Measurements from ENCODE around the gene ATP8A2. TPM values are rescaled to one million over a fixed set of nuclear protein-coding genes. Genes with fewer than 3 reads are reported as not detected.

ATP8A2 gene
- total RNA-seq, 2 donors from 2014 or later: 1.6 to 2.9 TPM

- no peak for DNase-seq
- 80% methylated on average over 1 of the region's 1 CpG; no CpG with 5 or more reads in 1 of the 2 experiments for WGBS, 2 experiments (ENCODE audit: insufficient coverage in 1 of 2, insufficient read length in 1 of 2)
- H3K9me3 ChIP-seq (ENCODE audit: control insufficient read depth, low read length): no peaks in the 10 kb centered on the region
- Mint-ChIP-seq H3K27me3 (ENCODE audit: insufficient read depth) (peaks cover 12% of the 10 kb centered on the region), H3K4me1 (peaks cover 13% of the 10 kb centered on the region), H3K4me3 (no peak overlapping the region), H3K9me3 (no peaks in the 10 kb centered on the region), H3K27ac (no peak overlapping the region), H3K36me3 (ENCODE audit: low read depth) (no peaks in the 10 kb centered on the region)
- H3K4me1 ChIP-seq (ENCODE audit: control insufficient read depth, insufficient read depth, low read length): peaks cover 3% of the 10 kb centered on the region
- H3K36me3 ChIP-seq (ENCODE audit: control insufficient read depth, insufficient read depth, low read length): no peaks in the 10 kb centered on the region
- H3K4me3 ChIP-seq (ENCODE audit: low read length): no peak overlapping the region
- no peak for TF ChIP-seq CTCF (conservative IDR thresholded peaks at IDR 0.05)
- H3K27me3 ChIP-seq (ENCODE audit: control insufficient read depth, insufficient read depth, low read length, poor library complexity, severe bottlenecking): peaks cover 13% of the 10 kb centered on the region
- no peak overlapping the region for H3K27ac ChIP-seq (ENCODE audit: low read depth, low read length)
- H3K9ac ChIP-seq (ENCODE audit: extremely low read depth, low read length, poor library complexity, severe bottlenecking): no peak overlapping the region
These were observed 7.2 kb downstream of the ATP8A2 start for GRCh38 chr13:25379011-25379410.

GRCh38 chr13:25380082-25380481, 8.3 kb downstream of the ATP8A2 start:
- Histone ChIP-seq H3K27me3 (ENCODE audit: control insufficient read depth, insufficient read depth, low read length, poor library complexity, severe bottlenecking) (peaks cover 2% of the 10 kb centered on the region), H3K9ac (ENCODE audit: extremely low read depth, low read length, poor library complexity, severe bottlenecking) (no peak overlapping the region), H3K4me3 (ENCODE audit: low read length) (no peak overlapping the region), H3K36me3 (ENCODE audit: control insufficient read depth, insufficient read depth, low read length) (no peaks in the 10 kb centered on the region), H3K9me3 (ENCODE audit: control insufficient read depth, low read length) (no peaks in the 10 kb centered on the region), H3K27ac (ENCODE audit: low read depth, low read length) (no peak overlapping the region), H3K4me1 (ENCODE audit: control insufficient read depth, insufficient read depth, low read length) (peaks cover 3% of the 10 kb centered on the region)
- no peaks in the 10 kb centered on the region for H3K9me3 Mint-ChIP-seq
- no peak for DNase-seq
- WGBS, 2 experiments (ENCODE audit: insufficient coverage in 1 of 2, insufficient read length in 1 of 2): 91 to 94% methylated on average over 3 to 4 of the region's 4 CpGs
- peaks cover 14% of the 10 kb centered on the region for H3K4me1 Mint-ChIP-seq
- no peak for TF ChIP-seq CTCF (conservative IDR thresholded peaks at IDR 0.05)
- no peak overlapping the region for H3K27ac Mint-ChIP-seq
- H3K4me3 Mint-ChIP-seq: no peak overlapping the region
- H3K36me3 Mint-ChIP-seq (ENCODE audit: low read depth): no peaks in the 10 kb centered on the region
- H3K27me3 Mint-ChIP-seq (ENCODE audit: insufficient read depth): peaks cover 3% of the 10 kb centered on the region

GRCh38 chr13:25380741-25381324, 9.1 kb downstream of the ATP8A2 start:
- no peak for DNase-seq
- H3K36me3 Mint-ChIP-seq (ENCODE audit: low read depth): no peaks in the 10 kb centered on the region
- H3K27ac ChIP-seq (ENCODE audit: low read depth, low read length): no peak overlapping the region
- peaks cover 15% of the 10 kb centered on the region for H3K4me1 Mint-ChIP-seq
- H3K27ac Mint-ChIP-seq: no peak overlapping the region
- TF ChIP-seq CTCF (conservative IDR thresholded peaks at IDR 0.05): no peak
- H3K4me3 ChIP-seq (ENCODE audit: low read length): no peak overlapping the region
- WGBS, 2 experiments (ENCODE audit: insufficient coverage in 1 of 2, insufficient read length in 1 of 2): 77 to 86% methylated on average over 4 to 7 of the region's 7 CpGs
- no peak overlapping the region for H3K9ac ChIP-seq (ENCODE audit: extremely low read depth, low read length, poor library complexity, severe bottlenecking)
- no peak overlapping the region for H3K4me3 Mint-ChIP-seq
- H3K27me3 ChIP-seq (ENCODE audit: control insufficient read depth, insufficient read depth, low read length, poor library complexity, severe bottlenecking): no peaks in the 10 kb centered on the region
- no peaks in the 10 kb centered on the region for H3K9me3 ChIP-seq (ENCODE audit: control insufficient read depth, low read length)
- no peaks in the 10 kb centered on the region for H3K9me3 Mint-ChIP-seq
- no peaks in the 10 kb centered on the region for H3K27me3 Mint-ChIP-seq (ENCODE audit: insufficient read depth)
- no peaks in the 10 kb centered on the region for H3K36me3 ChIP-seq (ENCODE audit: control insufficient read depth, insufficient read depth, low read length)
- peaks cover 3% of the 10 kb centered on the region for H3K4me1 ChIP-seq (ENCODE audit: control insufficient read depth, insufficient read depth, low read length)

All from endodermal cell (in vitro differentiated cells).